ENCODE data around the gene NEIL3. TPM values are rescaled to one million over a fixed set of nuclear protein-coding genes. Genes with fewer than 3 reads are reported as not detected.

Gene NEIL3
- total and polyA plus RNA-seq, 10 of the 15 experiments (the other 5 are each of a cell fraction or from before 2014, with no cell fraction given), result 3.0 to 13.8 (median 8.9) TPM

- TF ChIP-seq RAD21 (IDR thresholded peaks at IDR 0.05; ENCODE audit: insufficient read depth, low read depth, low read length) (no peak), E2F4 (IDR thresholded peaks at IDR 0.05; ENCODE audit: low read depth, low read length) (no peak), ZNF217 (IDR thresholded peaks at IDR 0.05) (no peak), CTCF (IDR thresholded peaks at IDR 0.05 in 2 of 3, conservative IDR thresholded peaks at IDR 0.05 in 1 of 3; ENCODE audit: control insufficient read depth in 2 of 3, extremely low read depth in 1 of 3, insufficient read depth in 1 of 3, low read depth in 3 of 3, low read length in 3 of 3) (no peak), ZNF384 (IDR thresholded peaks at IDR 0.05; ENCODE audit: borderline replicate concordance, low read depth, low read length) (no peak), MTA2 (IDR thresholded peaks at IDR 0.05; ENCODE audit: low read depth) (no peak)
These were observed 94.1 kb downstream of the NEIL3 start (continued) for GRCh38 chr4:177403746-177404145.

GRCh38 chr4:177404342-177404741, 94.7 kb downstream of the NEIL3 start:
- H3K27me3 ChIP-seq (replicated peaks in 1 of 2; ENCODE audit: control insufficient read depth in 2 of 2, insufficient read depth in 2 of 2, low read length in 1 of 2), result no peaks in the 10 kb centered on the region
- no peak overlapping the region for H2AFZ ChIP-seq (ENCODE audit: control insufficient read depth, low read depth, low read length)
- no peak for DNase-seq (ENCODE audit: low read depth, low spot score)
- BruUV-seq (replicated peaks), result no TSS peak
- H3K9ac ChIP-seq (ENCODE audit: control insufficient read depth, insufficient read depth, low read length), result no peak overlapping the region
- no peaks in the 10 kb centered on the region for H3K36me3 ChIP-seq (ENCODE audit: control insufficient read depth in 2 of 2, insufficient read depth in 2 of 2, low read length in 1 of 2)
- intact Hi-C loops (cut with micrococcal nuclease; ENCODE audit: unreplicated experiment) (no loop called here), in situ Hi-C loops (cut with MboI) (no loop called here)
- H3K4me1 ChIP-seq (ENCODE audit: control insufficient read depth, insufficient read depth, low read length), result no peaks in the 10 kb centered on the region
- WGBS (ENCODE audit: insufficient coverage, insufficient replicate concordance, low lambda C conversion rate, missing lambda C conversion rate), result 36% methylated on average over 3 of the region's 3 CpGs
- ATAC-seq, result no peak
- CTCF ChIA-PET, result interaction anchor here (1.0 kb wide), 1 partner anchor 65 kb away, joined by 4 read pairs; no protein-coding TSS in a partner anchor
- RAD21 ChIA-PET (ENCODE audit: unreplicated experiment), result no interaction called here
- no peaks in the 10 kb centered on the region for H4K20me1 ChIP-seq (ENCODE audit: control insufficient read depth, insufficient read depth)
- POLR2A ChIA-PET, result no interaction called here
- H3K9me3 ChIP-seq (replicated peaks; ENCODE audit: control insufficient read depth, insufficient read depth, low read length), result no peaks in the 10 kb centered on the region
- SMC1A ChIA-PET (ENCODE audit: uncharacterized antibody, unreplicated experiment), result interaction anchor here (1.0 kb wide), 1 partner anchor 165 kb away, joined by 3 read pairs; no protein-coding TSS in a partner anchor
- H3K4me2 ChIP-seq (ENCODE audit: control insufficient read depth, insufficient read depth), result no peak overlapping the region
- no peaks in the 10 kb centered on the region for H3K79me2 ChIP-seq (ENCODE audit: control insufficient read depth, insufficient read depth, low read length)
- FAIRE-seq, result no peak
- no peak overlapping the region for H3K4me3 ChIP-seq
- H3K27ac ChIP-seq (ENCODE audit: control insufficient read depth, insufficient read depth), result no peak overlapping the region
- no peak for TF ChIP-seq CHD4 (IDR thresholded peaks at IDR 0.05)
- no peak for TF ChIP-seq SUZ12 (IDR thresholded peaks at IDR 0.05; ENCODE audit: unreplicated experiment)
- no peak for TF ChIP-seq HDAC2 (IDR thresholded peaks at IDR 0.05)
- no peak for TF ChIP-seq NFYB (IDR thresholded peaks at IDR 0.05; ENCODE audit: insufficient read depth, low read depth, low read length)
- no peak for TF ChIP-seq ZBTB33 (IDR thresholded peaks at IDR 0.05)
- TF ChIP-seq FOS (IDR thresholded peaks at IDR 0.05; ENCODE audit: borderline replicate concordance, extremely low read depth, insufficient read length), result no peak
- TF ChIP-seq SMAD1 (IDR thresholded peaks at IDR 0.05; ENCODE audit: low read depth, partially characterized antibody), result no peak
- no peak for TF ChIP-seq ELK1 (IDR thresholded peaks at IDR 0.05; ENCODE audit: low read depth, low read length)
- TF ChIP-seq ETV6 (conservative IDR thresholded peaks at IDR 0.05 in 1 of 2, IDR thresholded peaks at IDR 0.05 in 1 of 2; ENCODE audit: borderline replicate concordance in 1 of 2, low read depth in 1 of 2), result no peak
- TF ChIP-seq MYC (IDR thresholded peaks at IDR 0.05; ENCODE audit: insufficient read depth, insufficient read length, insufficient replicate concordance, low read length, severe bottlenecking), result no peak
- no peak for TF ChIP-seq SRF (IDR thresholded peaks at IDR 0.05; ENCODE audit: low read depth in 2 of 2, low read length in 2 of 2)
